Stimulated activated CD4-positive, alpha-beta T cell treated with anti-CD3 and anti-CD28 coated beads, Interleukin-4, amount 100 ng/mL, for 48 hours (primary cell): ENCODE measurements around the gene CCDC50.

Experiments
- DNase-seq, 2 donors: peaks; one replicate each; pipeline ENCODE4 v3.0.0-alpha.2; 2020; ENCODE audit warnings: low read depth in 2 of 2

Gene CCDC50

DNA sequence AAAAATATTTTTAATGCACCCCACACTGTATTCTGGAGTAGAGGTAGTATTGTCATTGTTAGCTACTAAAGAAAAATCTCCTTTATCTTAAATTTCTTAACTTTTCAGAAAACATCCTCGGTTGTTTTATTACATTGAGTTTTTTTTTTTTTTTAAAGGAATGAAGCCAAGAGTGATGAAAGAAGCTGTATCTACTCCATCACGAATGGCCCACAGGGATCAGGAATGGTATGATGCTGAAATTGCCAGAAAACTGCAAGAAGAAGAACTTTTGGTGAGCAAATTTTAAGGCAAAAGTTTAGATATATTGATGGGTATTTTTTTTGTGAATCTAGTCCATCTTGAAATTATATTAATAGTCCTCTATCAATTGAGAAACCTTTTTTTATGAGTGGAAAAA lies 50.8 kb downstream of the CCDC50 start:
- no peak for DNase-seq

DNA sequence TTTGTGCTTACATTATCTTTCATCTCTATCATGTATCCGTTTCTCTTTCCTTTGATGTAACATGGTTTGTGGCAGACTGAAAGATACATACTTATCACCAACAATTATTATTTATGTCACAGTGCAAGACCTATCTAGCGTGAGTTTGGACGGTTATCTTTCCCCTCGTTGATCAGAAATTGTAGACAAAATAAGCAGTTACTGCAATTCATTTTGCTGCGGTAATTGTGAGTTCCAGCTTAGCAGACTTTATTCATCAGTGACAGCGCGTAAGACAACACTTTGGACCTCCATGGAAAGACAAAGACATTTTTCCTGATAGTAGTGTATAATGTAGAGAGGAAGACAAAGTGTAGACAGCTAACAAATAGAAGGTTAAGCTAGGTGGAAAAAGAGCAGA lies 52.1 kb downstream of the CCDC50 start:
- no peak for DNase-seq

DNA sequence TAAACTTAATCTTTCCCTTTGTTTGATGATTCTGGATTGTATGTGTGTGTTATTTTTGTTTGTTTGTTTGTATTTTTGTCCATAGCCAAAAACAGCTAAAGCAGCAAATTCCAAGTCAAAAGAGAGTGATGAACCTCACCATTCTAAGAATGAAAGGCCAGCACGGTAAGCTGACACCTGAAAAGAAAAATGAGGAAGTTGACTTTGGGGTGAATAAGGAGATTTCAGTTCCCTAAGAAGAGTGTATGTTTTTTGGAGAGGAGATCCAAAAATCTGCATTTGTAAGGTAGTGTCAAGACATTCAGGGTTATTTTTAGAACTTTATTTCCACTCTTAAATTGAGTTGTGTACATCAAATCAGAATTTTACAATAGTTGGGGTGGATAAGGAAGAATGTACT lies 53.5 kb downstream of the CCDC50 start:
- no peak for DNase-seq

DNA sequence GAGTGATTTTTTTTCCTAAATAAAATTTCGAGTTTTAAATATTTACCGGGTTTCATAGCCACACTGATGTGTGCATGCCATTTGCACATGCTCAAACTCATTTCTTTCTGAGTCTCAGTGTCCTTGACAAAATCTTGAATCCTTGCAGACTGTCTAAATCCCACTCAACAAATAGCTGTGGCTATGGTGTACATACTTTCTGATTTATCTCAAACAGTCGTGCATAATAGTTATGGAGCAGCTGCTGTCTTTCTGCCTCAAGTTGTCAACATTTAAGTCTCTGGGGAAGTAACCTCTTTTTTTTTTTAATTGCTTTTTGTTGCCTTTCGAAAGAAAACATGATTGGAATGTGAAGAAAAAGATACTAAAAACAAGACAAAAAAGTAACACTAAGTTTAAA lies 53.9 kb downstream of the CCDC50 start:
- DNase-seq = no peak

DNA sequence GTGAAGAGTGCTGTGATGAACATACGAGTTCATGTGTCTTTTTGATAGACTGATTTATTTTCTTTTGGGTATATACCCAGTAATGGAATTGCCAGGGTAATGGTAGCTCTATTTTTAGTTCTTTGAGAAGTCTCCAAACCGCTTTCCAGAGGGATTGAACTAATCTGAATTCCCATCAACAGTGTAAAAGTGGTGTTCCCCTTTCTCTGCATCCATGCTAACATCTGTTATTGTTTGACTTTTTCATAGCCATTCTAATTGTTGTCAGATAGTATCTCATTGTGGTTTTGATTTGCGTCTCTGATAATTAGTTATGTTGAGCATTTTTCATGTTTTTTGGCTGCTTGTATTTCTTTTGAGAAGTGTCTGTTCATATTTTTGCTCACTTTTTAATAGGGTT lies 55.9 kb downstream of the CCDC50 start:
- DNase-seq = no peak

- no peak for DNase-seq
These were observed 58.4 kb downstream of the CCDC50 start for GRCh38 chr3:191387441-191388077.

DNA sequence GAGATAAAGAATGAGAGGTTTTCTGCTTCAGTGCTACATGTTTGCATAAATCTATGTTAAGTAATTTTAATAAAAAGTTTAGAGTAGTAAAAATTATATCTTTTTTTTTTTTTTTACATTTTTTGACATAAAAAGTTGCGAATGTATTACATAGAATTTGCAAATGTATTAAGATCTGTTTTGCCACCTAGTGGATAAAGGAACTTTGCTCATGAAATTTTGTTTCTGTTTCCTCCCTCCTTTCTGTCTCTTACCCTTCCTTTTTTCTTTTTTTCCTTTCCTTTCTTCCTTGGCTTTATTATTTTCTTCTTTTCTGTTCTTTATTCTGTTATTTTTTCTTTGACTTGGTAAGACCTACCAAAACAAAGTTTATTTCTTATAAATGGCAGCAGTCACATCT lies 59.6 kb downstream of the CCDC50 start:
- no peak for DNase-seq

DNA sequence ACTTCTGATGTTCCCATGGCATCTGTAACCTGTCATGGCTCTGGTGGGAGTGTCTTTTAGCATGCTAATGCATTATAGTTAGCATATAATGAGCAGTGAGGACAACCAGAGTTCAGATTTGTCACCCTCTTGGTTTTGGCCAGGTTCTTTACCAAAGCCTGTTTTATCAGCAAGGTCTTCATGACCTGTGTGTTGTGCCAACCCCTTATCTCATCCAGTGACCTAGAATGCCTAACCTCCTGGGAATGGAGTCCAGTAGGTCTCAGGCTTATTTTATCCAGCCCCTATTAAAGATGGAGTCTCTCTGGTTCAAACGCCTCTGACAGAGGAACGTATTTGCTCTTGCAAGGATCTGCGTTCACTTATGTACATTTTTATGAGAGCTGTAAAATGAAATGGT lies 61.4 kb downstream of the CCDC50 start:
- DNase-seq = no peak

- no peak for DNase-seq
These were observed 62.9 kb downstream of the CCDC50 start for GRCh38 chr3:191391861-191392808.

DNA sequence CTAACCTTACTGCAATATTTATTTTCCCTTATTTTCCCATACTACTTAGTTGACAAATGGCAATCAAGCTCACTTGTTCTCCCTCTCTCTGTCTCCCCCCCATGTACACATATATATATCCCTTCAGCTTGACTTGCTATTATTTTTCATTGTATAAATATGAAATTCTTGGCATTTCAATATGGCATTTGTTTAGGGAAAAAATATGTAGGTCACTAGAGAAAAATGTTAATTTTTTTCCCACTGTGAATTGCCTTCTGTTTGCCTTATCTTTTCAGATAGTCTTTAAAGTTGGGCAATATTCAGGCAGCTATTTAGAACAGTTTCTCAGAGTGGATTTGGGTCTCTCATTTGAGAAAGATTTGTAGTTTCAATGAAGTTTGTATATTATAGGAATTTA lies 64.0 kb downstream of the CCDC50 start:
- no peak for DNase-seq

GRCh38 chr3:191397771-191398170 lies 68.6 kb downstream of the CCDC50 start:
- no peak for DNase-seq

- no peak for DNase-seq
These were observed 69.4 kb downstream of the CCDC50 start for GRCh38 chr3:191398607-191399006.

GRCh38 chr3:191399918-191400317 lies 70.7 kb downstream of the CCDC50 start:
- DNase-seq = no peak

- no peak for DNase-seq
These were observed 72.7 kb downstream of the CCDC50 start for GRCh38 chr3:191401775-191402357.

GRCh38 chr3:191409791-191410359 lies 80.7 kb downstream of the CCDC50 start:
- DNase-seq = no peak

DNA sequence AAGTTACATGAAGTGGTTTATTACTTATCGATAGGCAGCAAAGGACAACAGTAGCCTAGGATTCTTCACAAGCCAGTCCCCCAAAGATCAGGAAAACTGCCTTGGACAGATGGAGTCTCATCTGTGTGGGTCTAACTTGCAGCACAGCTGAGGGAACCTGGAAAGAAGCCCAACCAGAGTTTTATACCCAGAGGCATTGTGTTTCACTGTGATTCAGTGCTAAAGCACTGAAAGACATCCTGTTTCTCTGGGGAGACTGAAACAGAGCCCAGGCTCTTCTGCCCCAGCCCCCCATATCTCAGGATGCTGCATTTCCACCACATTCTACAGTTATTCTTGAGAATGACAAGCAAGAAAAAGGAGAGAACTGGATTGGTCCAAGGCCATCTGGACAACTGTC lies 83.6 kb downstream of the CCDC50 start:
- DNase-seq = no peak

GRCh38 chr3:191414286-191414685 lies 85.1 kb downstream of the CCDC50 start:
- no peak for DNase-seq

DNA sequence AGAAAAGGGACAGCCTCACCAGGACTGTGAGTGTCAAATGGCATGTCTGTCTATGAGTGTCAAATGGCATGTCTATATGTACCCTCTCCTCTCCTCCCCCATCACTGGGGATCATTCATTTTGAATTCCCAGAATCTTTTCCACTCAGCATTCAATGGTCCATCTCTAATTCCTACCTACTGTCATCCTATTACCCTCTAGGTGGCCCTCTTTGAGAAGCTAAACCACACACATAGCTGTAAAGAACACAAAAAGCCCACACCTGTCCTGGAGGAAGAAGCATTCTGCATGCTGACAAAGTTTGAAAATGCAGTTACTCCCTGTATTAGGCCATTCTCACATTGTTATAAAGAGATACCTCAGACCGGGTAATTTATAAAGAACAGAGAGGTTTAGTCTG lies 85.5 kb downstream of the CCDC50 start:
- no peak for DNase-seq

- DNase-seq = no peak
These were observed 86.4 kb downstream of the CCDC50 start for GRCh38 chr3:191415566-191415965.

- no peak for DNase-seq
These were observed 88.2 kb downstream of the CCDC50 start for GRCh38 chr3:191417457-191417729.

DNA sequence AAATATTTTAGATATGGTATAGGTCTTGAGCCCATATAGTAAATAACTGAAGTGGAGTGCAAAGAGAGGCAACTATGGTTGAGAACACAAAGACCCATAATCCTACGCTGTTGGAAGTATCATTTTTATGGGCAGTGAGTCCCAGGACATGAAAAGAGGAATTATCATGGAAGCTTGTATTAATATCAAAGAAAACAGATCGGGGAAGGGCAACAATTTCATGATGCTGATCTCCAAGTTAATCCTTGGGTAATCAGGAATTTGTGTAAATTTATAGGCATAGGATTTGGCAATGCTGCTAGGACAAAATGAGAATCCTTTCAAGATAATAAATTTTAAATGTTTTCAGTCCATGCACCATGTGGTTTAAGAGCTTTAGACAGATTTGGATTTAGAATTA lies 91.6 kb downstream of the CCDC50 start:
- DNase-seq = no peak

- DNase-seq = no peak
These were observed 95.7 kb downstream of the CCDC50 start for GRCh38 chr3:191424881-191425280.

GRCh38 chr3:191425322-191425734 lies 96.1 kb downstream of the CCDC50 start:
- DNase-seq = no peak
